ENCODE data around the gene RSPRY1.
A peak's percentile ranks its signal among the peaks of the same experiment; 100 is the strongest.

The RSPRY1 gene

GRCh38 chr16:57150682-57151330, 35.3 kb upstream of the RSPRY1 start:
- Histone ChIP-seq H3K27ac (no peak overlapping the region), H3K4me3 (no peak overlapping the region)

- Histone ChIP-seq H3K27ac (peak overlapping the region in 1 of 21 experiments; percentile 40), H3K4me3 (no peak overlapping the region)
Measured at GRCh38 chr16:57151369-57151768, 34.8 kb upstream of the RSPRY1 start.

- H3K27ac ChIP-seq, result peak overlapping the region in 2 of 21 experiments; percentile 5 to 8
- H3K4me3 ChIP-seq, result no peak overlapping the region
Measured at GRCh38 chr16:57152096-57153093, 33.7 kb upstream of the RSPRY1 start.

- Histone ChIP-seq H3K4me3 (no peak overlapping the region), H3K27ac (no peak overlapping the region)
Measured at GRCh38 chr16:57153841-57154240, 32.3 kb upstream of the RSPRY1 start.

- Histone ChIP-seq H3K4me3 (no peak overlapping the region), H3K27ac (no peak overlapping the region)
Measured at GRCh38 chr16:57155702-57156350, 30.3 kb upstream of the RSPRY1 start.

GRCh38 chr16:57156351-57156703, 29.8 kb upstream of the RSPRY1 start:
- no peak overlapping the region for H3K4me3 ChIP-seq
- H3K27ac ChIP-seq, result no peak overlapping the region

- Histone ChIP-seq H3K27ac (no peak overlapping the region), H3K4me3 (no peak overlapping the region)
Measured at GRCh38 chr16:57157533-57157932, 28.6 kb upstream of the RSPRY1 start.

GRCh38 chr16:57159447-57159846, 26.7 kb upstream of the RSPRY1 start:
- H3K4me3 ChIP-seq, result no peak overlapping the region
- H3K27ac ChIP-seq, result no peak overlapping the region

- Histone ChIP-seq H3K4me3 (no peak overlapping the region), H3K27ac (no peak overlapping the region)
Measured at GRCh38 chr16:57163842-57164241, 22.3 kb upstream of the RSPRY1 start.

- H3K4me3 ChIP-seq, result no peak overlapping the region
- H3K27ac ChIP-seq, result no peak overlapping the region
Measured at GRCh38 chr16:57165483-57165882, 20.6 kb upstream of the RSPRY1 start.

- Histone ChIP-seq H3K4me3 (no peak overlapping the region), H3K27ac (no peak overlapping the region)
Measured at GRCh38 chr16:57165938-57166337, 20.2 kb upstream of the RSPRY1 start.

- Histone ChIP-seq H3K4me3 (no peak overlapping the region), H3K27ac (peak overlapping the region in 10 of 21 experiments; percentile 1 to 67 (median 19))
Measured at GRCh38 chr16:57166451-57166850, 19.7 kb upstream of the RSPRY1 start.

- peak overlapping the region in 10 of 21 experiments; percentile 1 to 67 (median 19) for H3K27ac ChIP-seq
- H3K4me3 ChIP-seq, result no peak overlapping the region
Measured at GRCh38 chr16:57166951-57167350, 19.2 kb upstream of the RSPRY1 start.

- no peak overlapping the region for H3K4me3 ChIP-seq
- H3K27ac ChIP-seq, result peak overlapping the region in 7 of 21 experiments; percentile 5 to 67 (median 14)
Measured at GRCh38 chr16:57167538-57167937, 18.6 kb upstream of the RSPRY1 start.

- H3K4me3 ChIP-seq, result no peak overlapping the region
- peak overlapping the region in 2 of 21 experiments; percentile 5 to 67 for H3K27ac ChIP-seq
Measured at GRCh38 chr16:57167953-57168352, 18.2 kb upstream of the RSPRY1 start.

GRCh38 chr16:57169327-57169726, 16.8 kb upstream of the RSPRY1 start:
- Histone ChIP-seq H3K27ac (no peak overlapping the region), H3K4me3 (no peak overlapping the region)

- no peak overlapping the region for H3K4me3 ChIP-seq
Measured at GRCh38 chr16:57172721-57173290, 13.3 kb upstream of the RSPRY1 start.

GRCh38 chr16:57175896-57176295, 10.2 kb upstream of the RSPRY1 start:
- Histone ChIP-seq H3K27ac (no peak overlapping the region), H3K4me3 (no peak overlapping the region)

More at GRCh38 chr16:57172721-57173290, 13.3 kb upstream of the RSPRY1 start:
- H3K27ac ChIP-seq, result no peak overlapping the region

- H3K4me3 ChIP-seq, result no peak overlapping the region
Measured at GRCh38 chr16:57178196-57178595, 7.9 kb upstream of the RSPRY1 start.

GRCh38 chr16:57178793-57179212, 7.3 kb upstream of the RSPRY1 start:
- Histone ChIP-seq H3K27ac (no peak overlapping the region), H3K4me3 (no peak overlapping the region)

More at GRCh38 chr16:57178196-57178595, 7.9 kb upstream of the RSPRY1 start:
- no peak overlapping the region for H3K27ac ChIP-seq
